Endothelial cell of umbilical vein (primary cell): ENCODE data around the gene APMAP. TPM values are rescaled to one million over a fixed set of nuclear protein-coding genes. Genes with fewer than 3 reads are reported as not detected.

Experiments
- BruUV-seq: library from RNA; stranded (reverse); fragments of 400-500 nt; replicated peaks from 2 replicates; lab custom pipeline; 2021; lab: Mats Ljungman, UMichigan
- CTCF ChIA-PET: fragments of 300-600, 350-600 bp; sonication (Branson Sonifier 250); formaldehyde crosslinking; loops from one replicate; lab custom pipeline; 2021; ENCODE audit warnings: antibody characterized with exemption, inconsistent platforms; lab: Charles Lee
- POLR2A ChIA-PET: fragments of 300-600, 350-600 bp; sonication (Branson Sonifier 250); formaldehyde crosslinking; loops from one replicate; lab custom pipeline; 2021; ENCODE audit warnings: antibody characterized with exemption, inconsistent platforms; lab: Charles Lee
- DNase-seq: peaks from one replicate; pipeline ENCODE4 v3.0.0-alpha.2; 2011; ENCODE audit warnings: low read depth, low spot score
- FAIRE-seq: peaks from 2 replicates; lab custom pipeline; 2011; peaks lifted over from hg19 to GRCh38; lab: Jason Lieb, UNC
- H2AFZ ChIP-seq: 2 replicates; pipeline ENCODE4 v1.6.0; 2012; ENCODE audit warnings: low read depth, low read length, control low read depth, inconsistent platforms
- H3K27ac ChIP-seq: 2 replicates; pipeline ENCODE4 v1.5.1; 2011; ENCODE audit warnings: low read depth, mild to moderate bottlenecking, control low read depth, low read length, moderate library complexity; ENCODE audit not compliant: insufficient read depth
- H3K27me3 ChIP-seq, 2 experiments: 2 replicates each; pipeline versions ENCODE4 v1.6.0 to v1.6.1; 2011; ENCODE audit warnings: low read length in 2 of 2, mixed read lengths in 1 of 2; ENCODE audit not compliant: control insufficient read depth in 2 of 2, insufficient read depth in 2 of 2
- H3K36me3 ChIP-seq, 2 experiments: 2 replicates in 1 of 2; 3 replicates in 1 of 2; pipeline ENCODE4 v1.5.1; 2011; ENCODE audit warnings: low read length in 2 of 2, mild to moderate bottlenecking in 1 of 2, moderate library complexity in 1 of 2; ENCODE audit not compliant: control insufficient read depth in 2 of 2, insufficient read depth in 2 of 2; ENCODE audit errors: extremely low read depth in 1 of 2
- H3K4me1 ChIP-seq: 3 replicates; pipeline ENCODE4 v1.5.1; 2011; ENCODE audit warnings: mild to moderate bottlenecking, low read length; ENCODE audit not compliant: control insufficient read depth, insufficient read depth; ENCODE audit errors: extremely low read depth
- H3K4me2 ChIP-seq: 2 replicates; pipeline ENCODE4 v1.6.1; 2011; ENCODE audit warnings: low read length, control low read depth, mixed read lengths; ENCODE audit not compliant: insufficient read depth
- H3K4me3 ChIP-seq, 3 experiments: fragments of 200-600 bp in 1 of 3; sonication (generic), shearing (Covaris generic) in 1 of 3; replicated peaks in 1 of 3; 2 replicates each; pipeline ENCODE4 v1.5.1; 2011 to 2016; ENCODE audit warnings: control low read depth in 3 of 3, low read length in 3 of 3, mild to moderate bottlenecking in 2 of 3, inconsistent platforms in 1 of 3, low read depth in 1 of 3, moderate library complexity in 1 of 3; ENCODE audit not compliant: insufficient read depth in 1 of 3
- H3K79me2 ChIP-seq: 2 replicates; pipeline ENCODE4 v1.6.0; 2012; ENCODE audit warnings: low read length, inconsistent platforms; ENCODE audit not compliant: control insufficient read depth, insufficient read depth
- H3K9ac ChIP-seq: replicated peaks from 2 replicates; pipeline ENCODE3; 2011; ENCODE audit warnings: low read length, control low read depth; ENCODE audit not compliant: insufficient read depth; ENCODE audit errors: extremely low read depth
- H3K9me1 ChIP-seq: replicated peaks from 3 replicates; pipeline ENCODE4 v1.6.0; 2011; ENCODE audit warnings: mild to moderate bottlenecking, low read length; ENCODE audit not compliant: control insufficient read depth, insufficient read depth; ENCODE audit errors: extremely low read depth
- H3K9me3 ChIP-seq: replicated peaks from 2 replicates; pipeline ENCODE4 v1.5.1; 2012; ENCODE audit warnings: low read length, inconsistent platforms; ENCODE audit not compliant: control insufficient read depth, insufficient read depth
- H4K20me1 ChIP-seq: replicated peaks from 2 replicates; pipeline ENCODE3; 2011; ENCODE audit warnings: mild to moderate bottlenecking, low read length; ENCODE audit not compliant: control insufficient read depth, insufficient read depth; ENCODE audit errors: extremely low read depth
- EZH2 ChIP-seq: IDR thresholded peaks from 2 replicates; pipeline ENCODE4 v1.6.1; 2012; ENCODE audit warnings: borderline replicate concordance, low read depth, mild to moderate bottlenecking, moderate library complexity, low read length, inconsistent platforms; ENCODE audit not compliant: severe bottlenecking
- FOS ChIP-seq: IDR thresholded peaks from 2 replicates; pipeline ENCODE4 v1.6.1; 2011; ENCODE audit warnings: mild to moderate bottlenecking, low read length, moderate library complexity, borderline replicate concordance; ENCODE audit not compliant: insufficient read depth
- GATA2 ChIP-seq: IDR thresholded peaks from 2 replicates; pipeline ENCODE4 v1.7.0; 2011; ENCODE audit warnings: low read depth, mild to moderate bottlenecking, moderate library complexity, mixed read lengths, low read length; ENCODE audit not compliant: insufficient read length, insufficient read depth
- JUN ChIP-seq: IDR thresholded peaks from 2 replicates; pipeline ENCODE4 v1.6.1; 2011; ENCODE audit warnings: borderline replicate concordance, low read depth; ENCODE audit not compliant: insufficient read length, insufficient read depth
- POLR2A ChIP-seq: IDR thresholded peaks from 2 replicates; pipeline ENCODE4 v1.6.1; 2012; ENCODE audit warnings: low read depth, mild to moderate bottlenecking, control low read depth, low read length
- POLR2AphosphoS5 ChIP-seq: IDR thresholded peaks from 2 replicates; pipeline ENCODE4 v1.6.1; 2012; ENCODE audit warnings: low read depth, mild to moderate bottlenecking, control low read depth, low read length, moderate library complexity; ENCODE audit not compliant: insufficient read depth
- dilution Hi-C: fragments of 300-500 bp; cut with MboI; formaldehyde crosslinking; loops from one replicate; pipeline ENCODE4 v1.15.0; 2019; ENCODE audit warnings: low sequenced_read_pairs; ENCODE audit not compliant: extremely low pct_ligation_motif_present
- intact Hi-C: fragments of 100-400 bp; cut with micrococcal nuclease; formaldehyde crosslinking; loops from one replicate; pipeline ENCODE4 v1.10.0; 2022
- polyA plus RNA-seq, 4 experiments: library from polyadenylated mRNA; depleted of rRNA in 3 of 4; stranded (reverse) in 3 of 4; unstranded in 1 of 4; fragments of >200 nt; gene quantifications; 2 replicates each; pipeline versions ENCODE4 v1.2.1 to v1.2.3, GENCODE V29; 2011 to 2012; ENCODE audit warnings: missing spikeins in 1 of 4
- total RNA-seq: library from RNA; stranded (reverse); gene quantifications from 2 replicates; pipeline ENCODE4 v1.2.3, GENCODE V29; 2021
- TF ChIP-seq, protein P1 (sequence below): IDR thresholded peaks from 2 replicates; pipeline ENCODE4 v1.6.1; 2011; ENCODE audit not compliant: insufficient read depth, insufficient read length
- TF ChIP-seq, protein P2 (sequence below), 2 donors: IDR thresholded peaks; 1 replicate in 1 of 2; 2 replicates in 1 of 2; pipeline ENCODE4 v1.5.1; 2011; ENCODE audit warnings: low read length in 2 of 2, mild to moderate bottlenecking in 2 of 2, moderate library complexity in 2 of 2, control low read depth in 1 of 2, inconsistent platforms in 1 of 2, low read depth in 1 of 2; ENCODE audit not compliant: insufficient read depth in 1 of 2; ENCODE audit errors: extremely low read depth in 1 of 2

APMAP gene
- total and polyA plus RNA-seq, 2 donors (not counting 3 experiments of a cell fraction or from before 2014, with no cell fraction given) = 80.7 to 110 TPM

DNA sequence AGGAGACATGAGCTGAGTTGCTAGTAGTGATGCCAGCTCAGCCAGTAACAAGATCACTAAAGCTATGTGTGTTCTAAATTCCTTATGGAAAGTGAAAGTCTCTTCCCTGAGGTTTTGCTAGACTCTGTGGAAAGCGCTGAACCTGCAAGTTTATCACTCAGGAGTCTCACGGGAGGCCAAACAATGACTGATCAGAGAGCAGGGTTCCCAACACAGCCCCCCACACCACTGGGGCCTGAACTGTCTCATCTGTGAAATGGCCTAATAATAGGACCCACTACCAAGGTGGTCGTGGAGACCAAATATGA lies 45.5 kb upstream of the APMAP start:
- no peaks in the 10 kb centered on the region for H3K9me1 ChIP-seq
- POLR2A ChIA-PET = no interaction called here
- no peak overlapping the region for H3K27ac ChIP-seq
- H3K4me2 ChIP-seq = no peak overlapping the region
- dilution Hi-C loops (no loop called here), intact Hi-C loops (no loop called here)
- TF ChIP-seq GATA2 (no peak), EZH2 (no peak), POLR2A (no peak), FOS (no peak), JUN (no peak), POLR2AphosphoS5 (no peak)
- TF ChIP-seq, protein P1, sequence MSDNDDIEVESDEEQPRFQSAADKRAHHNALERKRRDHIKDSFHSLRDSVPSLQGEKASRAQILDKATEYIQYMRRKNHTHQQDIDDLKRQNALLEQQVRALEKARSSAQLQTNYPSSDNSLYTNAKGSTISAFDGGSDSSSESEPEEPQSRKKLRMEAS = no peak
- TF ChIP-seq, protein P2, sequence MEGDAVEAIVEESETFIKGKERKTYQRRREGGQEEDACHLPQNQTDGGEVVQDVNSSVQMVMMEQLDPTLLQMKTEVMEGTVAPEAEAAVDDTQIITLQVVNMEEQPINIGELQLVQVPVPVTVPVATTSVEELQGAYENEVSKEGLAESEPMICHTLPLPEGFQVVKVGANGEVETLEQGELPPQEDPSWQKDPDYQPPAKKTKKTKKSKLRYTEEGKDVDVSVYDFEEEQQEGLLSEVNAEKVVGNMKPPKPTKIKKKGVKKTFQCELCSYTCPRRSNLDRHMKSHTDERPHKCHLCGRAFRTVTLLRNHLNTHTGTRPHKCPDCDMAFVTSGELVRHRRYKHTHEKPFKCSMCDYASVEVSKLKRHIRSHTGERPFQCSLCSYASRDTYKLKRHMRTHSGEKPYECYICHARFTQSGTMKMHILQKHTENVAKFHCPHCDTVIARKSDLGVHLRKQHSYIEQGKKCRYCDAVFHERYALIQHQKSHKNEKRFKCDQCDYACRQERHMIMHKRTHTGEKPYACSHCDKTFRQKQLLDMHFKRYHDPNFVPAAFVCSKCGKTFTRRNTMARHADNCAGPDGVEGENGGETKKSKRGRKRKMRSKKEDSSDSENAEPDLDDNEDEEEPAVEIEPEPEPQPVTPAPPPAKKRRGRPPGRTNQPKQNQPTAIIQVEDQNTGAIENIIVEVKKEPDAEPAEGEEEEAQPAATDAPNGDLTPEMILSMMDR (IDR thresholded peaks at IDR 0.05; ENCODE audit: extremely low read depth in 1 of 2, insufficient read depth in 1 of 2, low read depth in 1 of 2, low read length in 2 of 2) = no peak
- CTCF ChIA-PET = no interaction called here
- no peak overlapping the region for H3K9ac ChIP-seq
- H2AFZ ChIP-seq = no peak overlapping the region
- no TSS peak for BruUV-seq
- FAIRE-seq = no peak
- no peak for DNase-seq
- H3K36me3 ChIP-seq = no peaks in the 10 kb centered on the region
- no peaks in the 10 kb centered on the region for H3K27me3 ChIP-seq
- H3K4me3 ChIP-seq = no peak overlapping the region
- H3K79me2 ChIP-seq = no peaks in the 10 kb centered on the region
- H4K20me1 ChIP-seq = no peaks in the 10 kb centered on the region
- H3K4me1 ChIP-seq = peaks cover 12% of the 10 kb centered on the region
- H3K9me3 ChIP-seq = no peaks in the 10 kb centered on the region
